DMS 273 treated with DMSO at 0.1 percent for 48 hours (cell line): ENCODE data around the gene SAC3D1.

Experiments used
- DNase-seq: peaks from one replicate; lab custom pipeline; 2025; lab: John Stamatoyannopoulos, UW

The SAC3D1 gene

GRCh38 chr11:65059959-65060824 lies 19.2 kb downstream of the SAC3D1 start:
- DNase-seq: no peak

- DNase-seq: no peak
These were observed 20.0 kb downstream of the SAC3D1 start for GRCh38 chr11:65060913-65061408.

GRCh38 chr11:65063532-65063931 lies 22.5 kb downstream of the SAC3D1 start:
- no peak for DNase-seq

- no peak for DNase-seq
These were observed 23.8 kb downstream of the SAC3D1 start for GRCh38 chr11:65064847-65065240.

GRCh38 chr11:65065851-65066250 lies 24.8 kb downstream of the SAC3D1 start:
- DNase-seq: no peak

- DNase-seq: no peak
These were observed 25.3 kb downstream of the SAC3D1 start for GRCh38 chr11:65066315-65066714.

GRCh38 chr11:65066805-65067291 lies 25.8 kb downstream of the SAC3D1 start:
- no peak for DNase-seq

GRCh38 chr11:65067446-65067845 lies 26.4 kb downstream of the SAC3D1 start:
- DNase-seq: no peak

- DNase-seq: no peak
These were observed 28.2 kb downstream of the SAC3D1 start for GRCh38 chr11:65069217-65069616.

GRCh38 chr11:65071907-65072630 lies 31.1 kb downstream of the SAC3D1 start:
- DNase-seq: no peak

GRCh38 chr11:65072631-65072966 lies 31.6 kb downstream of the SAC3D1 start:
- no peak for DNase-seq

GRCh38 chr11:65077451-65077850 lies 36.4 kb downstream of the SAC3D1 start:
- DNase-seq: peak; percentile 43

GRCh38 chr11:65078151-65078550 lies 37.1 kb downstream of the SAC3D1 start:
- no peak for DNase-seq

GRCh38 chr11:65078786-65079342 lies 37.9 kb downstream of the SAC3D1 start:
- no peak for DNase-seq

- no peak for DNase-seq
These were observed 42.3 kb downstream of the SAC3D1 start for GRCh38 chr11:65083134-65083833.

GRCh38 chr11:65083834-65084597 lies 43.0 kb downstream of the SAC3D1 start, which contains the start of the genes CDCA5 and ZFPL1:
Gene CDCA5, minus strand, starts transcription at chr11:65084040. Its CDS starts 62 bp downstream, at chr11:65083978.
Gene ZFPL1, plus strand, starts transcription at chr11:65084222. Its CDS starts 477 bp downstream, at chr11:65084699.
- DNase-seq: peak; percentile 73

- no peak for DNase-seq
These were observed 43.8 kb downstream of the SAC3D1 start for GRCh38 chr11:65084598-65085375.

GRCh38 chr11:65085446-65085845 lies 44.4 kb downstream of the SAC3D1 start:
- no peak for DNase-seq

- DNase-seq: no peak
These were observed 45.8 kb downstream of the SAC3D1 start for GRCh38 chr11:65086809-65087208.

GRCh38 chr11:65087216-65087615 lies 46.2 kb downstream of the SAC3D1 start:
- DNase-seq: no peak
